Mesodermal cell (in vitro differentiated cells): ENCODE data around the gene KRTAP2-2.

Source experiments
- H3K27ac ChIP-seq: 2 replicates; pipeline ENCODE4 v1.7.0; 2013; ENCODE audit warnings: mild to moderate bottlenecking, low read depth, low read length, moderate library complexity; ENCODE audit not compliant: severe bottlenecking
- H3K36me3 ChIP-seq: 2 replicates; pipeline ENCODE4 v1.7.1; 2013; ENCODE audit warnings: mild to moderate bottlenecking, low read length, moderate library complexity; ENCODE audit not compliant: control insufficient read depth, insufficient read depth
- H3K4me1 ChIP-seq: one replicate; pipeline ENCODE4 v1.7.1; 2013; ENCODE audit warnings: mild to moderate bottlenecking, low read length; ENCODE audit not compliant: insufficient read depth, control insufficient read depth, poor library complexity, severe bottlenecking
- H3K4me3 ChIP-seq: 2 replicates; pipeline ENCODE4 v1.7.0; 2013; ENCODE audit warnings: low read length, control low read depth, mild to moderate bottlenecking; ENCODE audit not compliant: insufficient read depth, poor library complexity, severe bottlenecking; ENCODE audit errors: extremely low read depth
- H3K9me3 ChIP-seq: 2 replicates; pipeline ENCODE4 v1.7.1; 2013; ENCODE audit warnings: mild to moderate bottlenecking, low read length, moderate library complexity; ENCODE audit not compliant: control insufficient read depth
- WGBS, 2 experiments: methylation state at CpG; one replicate each; pipeline ENCODE4 v1.1.5; 2013; ENCODE audit warnings: missing lambda C conversion rate in 2 of 2; ENCODE audit not compliant: insufficient coverage in 2 of 2; 5-methylcytosine and 5-hydroxymethylcytosine counted together

The KRTAP2-2 gene

GRCh38 chr17:41020336-41020735 is 34.7 kb downstream of the KRTAP2-2 start:
- Histone ChIP-seq H3K27ac (no peak overlapping the region), H3K9me3 (no peaks in the 10 kb centered on the region), H3K4me1 (no peaks in the 10 kb centered on the region), H3K36me3 (no peaks in the 10 kb centered on the region), H3K4me3 (no peak overlapping the region)

GRCh38 chr17:41019415-41019814 is 35.6 kb downstream of the KRTAP2-2 start:
- H3K4me1 ChIP-seq: no peaks in the 10 kb centered on the region
- H3K9me3 ChIP-seq: no peaks in the 10 kb centered on the region
- H3K27ac ChIP-seq: no peak overlapping the region
- no peak overlapping the region for H3K4me3 ChIP-seq
- WGBS, 2 experiments: 80 to 85% methylated on average over 1 to 2 of the region's 3 CpGs
- H3K36me3 ChIP-seq: no peaks in the 10 kb centered on the region

GRCh38 chr17:41018541-41018940 is 36.5 kb downstream of the KRTAP2-2 start:
- no peaks in the 10 kb centered on the region for H3K36me3 ChIP-seq
- H3K27ac ChIP-seq: no peak overlapping the region
- no peaks in the 10 kb centered on the region for H3K9me3 ChIP-seq
- 60% methylated on average over 1 of the region's 3 CpGs; no CpG with 5 or more reads in 1 of the 2 experiments for WGBS, 2 experiments
- H3K4me1 ChIP-seq: no peaks in the 10 kb centered on the region
- H3K4me3 ChIP-seq: no peak overlapping the region

- H3K36me3 ChIP-seq: no peaks in the 10 kb centered on the region
- no peaks in the 10 kb centered on the region for H3K4me1 ChIP-seq
- 91 to 95% methylated on average over 12 to 13 of the region's 13 CpGs for WGBS, 2 experiments
- H3K9me3 ChIP-seq: no peaks in the 10 kb centered on the region
- H3K27ac ChIP-seq: no peak overlapping the region
- no peak overlapping the region for H3K4me3 ChIP-seq
Measured at GRCh38 chr17:41016578-41017215, 38.3 kb downstream of the KRTAP2-2 start.

GRCh38 chr17:41015454-41015853 is 39.6 kb downstream of the KRTAP2-2 start:
- no peak overlapping the region for H3K4me3 ChIP-seq
- WGBS, 2 experiments: 75 to 77% methylated on average over 3 to 6 of the region's 7 CpGs
- H3K36me3 ChIP-seq: no peaks in the 10 kb centered on the region
- no peaks in the 10 kb centered on the region for H3K4me1 ChIP-seq
- no peak overlapping the region for H3K27ac ChIP-seq
- no peaks in the 10 kb centered on the region for H3K9me3 ChIP-seq

- peaks cover 11% of the 10 kb centered on the region for H3K4me1 ChIP-seq
- no peaks in the 10 kb centered on the region for H3K36me3 ChIP-seq
- H3K9me3 ChIP-seq: no peaks in the 10 kb centered on the region
- no peak overlapping the region for H3K4me3 ChIP-seq
- 63% methylated on average over 1 of the region's 1 CpG; no CpG with 5 or more reads in 1 of the 2 experiments for WGBS, 2 experiments
- H3K27ac ChIP-seq: no peak overlapping the region
Measured at GRCh38 chr17:41013606-41014005, 41.4 kb downstream of the KRTAP2-2 start.

GRCh38 chr17:41013181-41013580 is 41.8 kb downstream of the KRTAP2-2 start:
- 97 to 100% methylated on average over 1 to 3 of the region's 3 CpGs for WGBS, 2 experiments
- H3K27ac ChIP-seq: no peak overlapping the region
- H3K4me1 ChIP-seq: peaks cover 11% of the 10 kb centered on the region
- no peaks in the 10 kb centered on the region for H3K9me3 ChIP-seq
- H3K4me3 ChIP-seq: no peak overlapping the region
- H3K36me3 ChIP-seq: no peaks in the 10 kb centered on the region

GRCh38 chr17:41012326-41013120 is 42.5 kb downstream of the KRTAP2-2 start:
- Histone ChIP-seq H3K27ac (no peak overlapping the region), H3K9me3 (no peaks in the 10 kb centered on the region), H3K4me1 (peaks cover 11% of the 10 kb centered on the region), H3K4me3 (no peak overlapping the region), H3K36me3 (no peaks in the 10 kb centered on the region)
- 84 to 92% methylated on average over 6 of the region's 6 CpGs for WGBS, 2 experiments

GRCh38 chr17:41010441-41010840 is 44.6 kb downstream of the KRTAP2-2 start:
- H3K27ac ChIP-seq: no peak overlapping the region

GRCh38 chr17:41009936-41010335 is 45.1 kb downstream of the KRTAP2-2 start:
- Histone ChIP-seq H3K4me1 (peaks cover 11% of the 10 kb centered on the region), H3K4me3 (no peak overlapping the region), H3K36me3 (no peaks in the 10 kb centered on the region), H3K9me3 (no peaks in the 10 kb centered on the region), H3K27ac (no peak overlapping the region)
- WGBS, 2 experiments: no CpG with 5 or more reads among the region's 1 CpG

More at GRCh38 chr17:41010441-41010840, 44.6 kb downstream of the KRTAP2-2 start:
- no peaks in the 10 kb centered on the region for H3K36me3 ChIP-seq
- no peak overlapping the region for H3K4me3 ChIP-seq
- no peaks in the 10 kb centered on the region for H3K9me3 ChIP-seq
- peaks cover 11% of the 10 kb centered on the region for H3K4me1 ChIP-seq

GRCh38 chr17:41009301-41009760 is 45.7 kb downstream of the KRTAP2-2 start:
- Histone ChIP-seq H3K4me1 (peaks cover 11% of the 10 kb centered on the region), H3K4me3 (no peak overlapping the region), H3K27ac (no peak overlapping the region), H3K36me3 (no peaks in the 10 kb centered on the region), H3K9me3 (no peaks in the 10 kb centered on the region)
- 60% methylated on average over 2 of the region's 4 CpGs; no CpG with 5 or more reads in 1 of the 2 experiments for WGBS, 2 experiments
